Measurements from ENCODE around the gene GRIA4.

Gene GRIA4
- long read RNA-seq, result 0 reads

DNA sequence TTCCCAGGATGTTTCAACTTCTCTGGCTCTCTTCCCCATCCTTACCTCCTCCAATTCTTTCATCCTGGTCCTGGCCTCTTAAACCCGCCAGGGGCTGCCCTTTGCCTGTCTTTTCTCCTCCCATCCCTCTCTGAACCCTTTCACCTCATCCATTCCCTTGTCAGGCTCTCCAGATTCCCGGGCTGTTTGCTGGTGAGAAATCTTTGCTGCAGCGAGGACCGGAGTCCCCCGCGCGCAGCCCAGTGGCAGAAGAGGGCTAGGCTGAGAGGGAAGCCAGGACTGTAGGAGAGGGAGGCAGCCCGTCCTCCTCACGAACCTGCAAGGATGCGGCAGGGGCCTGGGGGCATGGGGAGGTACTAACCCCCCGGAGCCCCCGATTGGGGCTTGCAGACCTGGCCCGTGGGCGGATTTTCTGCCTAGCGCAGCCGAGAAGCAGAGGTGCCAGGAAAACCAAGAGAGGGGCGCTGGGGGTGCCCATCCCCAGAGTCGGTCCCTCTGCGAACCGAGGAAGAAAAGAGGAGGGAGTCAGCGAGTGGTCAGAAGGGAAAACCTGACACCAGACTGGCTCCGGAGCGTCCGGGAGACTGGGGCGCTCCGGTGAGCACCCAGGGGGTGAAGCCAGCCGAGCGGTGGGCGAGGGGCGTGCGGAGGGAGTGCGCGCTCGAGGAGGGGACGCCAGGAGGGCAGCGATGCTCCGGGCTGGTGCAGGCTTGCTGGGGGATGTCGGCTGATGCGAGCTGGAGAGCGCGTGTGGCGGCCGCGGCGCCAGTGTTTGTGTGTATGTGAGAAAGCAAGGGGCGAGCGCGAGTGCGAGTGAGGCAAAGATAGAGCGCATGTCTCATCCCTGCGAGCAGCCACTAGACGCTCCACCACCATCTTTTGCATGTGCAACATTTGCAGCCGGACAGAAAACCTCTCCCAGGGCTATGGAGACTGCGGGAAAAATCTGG is at the start of gene GRIA4:
GRIA4 (plus strand) TSS at position 242 of the 950 bp plus-strand sequence. CDS start 925 bp downstream, outside the sequence.
- no peak for DNase-seq (ENCODE audit: low read depth in 1 of 2, low spot score in 1 of 2)
- Histone ChIP-seq H3K27me3 (ENCODE audit: insufficient read depth, poor library complexity, severe bottlenecking) (no peaks in the 10 kb centered on the region), H3K4me3 (replicated peaks; ENCODE audit: insufficient read depth, low read length) (no peak within 1 kb of the TSS), H3K27ac (replicated peaks) (no peak within 1 kb of the TSS)
- TF ChIP-seq, protein P1, sequence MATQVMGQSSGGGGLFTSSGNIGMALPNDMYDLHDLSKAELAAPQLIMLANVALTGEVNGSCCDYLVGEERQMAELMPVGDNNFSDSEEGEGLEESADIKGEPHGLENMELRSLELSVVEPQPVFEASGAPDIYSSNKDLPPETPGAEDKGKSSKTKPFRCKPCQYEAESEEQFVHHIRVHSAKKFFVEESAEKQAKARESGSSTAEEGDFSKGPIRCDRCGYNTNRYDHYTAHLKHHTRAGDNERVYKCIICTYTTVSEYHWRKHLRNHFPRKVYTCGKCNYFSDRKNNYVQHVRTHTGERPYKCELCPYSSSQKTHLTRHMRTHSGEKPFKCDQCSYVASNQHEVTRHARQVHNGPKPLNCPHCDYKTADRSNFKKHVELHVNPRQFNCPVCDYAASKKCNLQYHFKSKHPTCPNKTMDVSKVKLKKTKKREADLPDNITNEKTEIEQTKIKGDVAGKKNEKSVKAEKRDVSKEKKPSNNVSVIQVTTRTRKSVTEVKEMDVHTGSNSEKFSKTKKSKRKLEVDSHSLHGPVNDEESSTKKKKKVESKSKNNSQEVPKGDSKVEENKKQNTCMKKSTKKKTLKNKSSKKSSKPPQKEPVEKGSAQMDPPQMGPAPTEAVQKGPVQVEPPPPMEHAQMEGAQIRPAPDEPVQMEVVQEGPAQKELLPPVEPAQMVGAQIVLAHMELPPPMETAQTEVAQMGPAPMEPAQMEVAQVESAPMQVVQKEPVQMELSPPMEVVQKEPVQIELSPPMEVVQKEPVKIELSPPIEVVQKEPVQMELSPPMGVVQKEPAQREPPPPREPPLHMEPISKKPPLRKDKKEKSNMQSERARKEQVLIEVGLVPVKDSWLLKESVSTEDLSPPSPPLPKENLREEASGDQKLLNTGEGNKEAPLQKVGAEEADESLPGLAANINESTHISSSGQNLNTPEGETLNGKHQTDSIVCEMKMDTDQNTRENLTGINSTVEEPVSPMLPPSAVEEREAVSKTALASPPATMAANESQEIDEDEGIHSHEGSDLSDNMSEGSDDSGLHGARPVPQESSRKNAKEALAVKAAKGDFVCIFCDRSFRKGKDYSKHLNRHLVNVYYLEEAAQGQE (IDR thresholded peaks at IDR 0.05; ENCODE audit: insufficient replicate concordance, low read depth), result no peak
- TF ChIP-seq GABPA (IDR thresholded peaks at IDR 0.05; ENCODE audit: low read depth), result no peak
- no peak for TF ChIP-seq POLR2AphosphoS5 (IDR thresholded peaks at IDR 0.05; ENCODE audit: low read depth)
- TF ChIP-seq, protein P2, sequence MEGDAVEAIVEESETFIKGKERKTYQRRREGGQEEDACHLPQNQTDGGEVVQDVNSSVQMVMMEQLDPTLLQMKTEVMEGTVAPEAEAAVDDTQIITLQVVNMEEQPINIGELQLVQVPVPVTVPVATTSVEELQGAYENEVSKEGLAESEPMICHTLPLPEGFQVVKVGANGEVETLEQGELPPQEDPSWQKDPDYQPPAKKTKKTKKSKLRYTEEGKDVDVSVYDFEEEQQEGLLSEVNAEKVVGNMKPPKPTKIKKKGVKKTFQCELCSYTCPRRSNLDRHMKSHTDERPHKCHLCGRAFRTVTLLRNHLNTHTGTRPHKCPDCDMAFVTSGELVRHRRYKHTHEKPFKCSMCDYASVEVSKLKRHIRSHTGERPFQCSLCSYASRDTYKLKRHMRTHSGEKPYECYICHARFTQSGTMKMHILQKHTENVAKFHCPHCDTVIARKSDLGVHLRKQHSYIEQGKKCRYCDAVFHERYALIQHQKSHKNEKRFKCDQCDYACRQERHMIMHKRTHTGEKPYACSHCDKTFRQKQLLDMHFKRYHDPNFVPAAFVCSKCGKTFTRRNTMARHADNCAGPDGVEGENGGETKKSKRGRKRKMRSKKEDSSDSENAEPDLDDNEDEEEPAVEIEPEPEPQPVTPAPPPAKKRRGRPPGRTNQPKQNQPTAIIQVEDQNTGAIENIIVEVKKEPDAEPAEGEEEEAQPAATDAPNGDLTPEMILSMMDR (IDR thresholded peaks at IDR 0.05; ENCODE audit: insufficient read depth, low read length), result no peak
- no peak for TF ChIP-seq SPI1 (IDR thresholded peaks at IDR 0.05; ENCODE audit: borderline replicate concordance, low read depth)

DNA sequence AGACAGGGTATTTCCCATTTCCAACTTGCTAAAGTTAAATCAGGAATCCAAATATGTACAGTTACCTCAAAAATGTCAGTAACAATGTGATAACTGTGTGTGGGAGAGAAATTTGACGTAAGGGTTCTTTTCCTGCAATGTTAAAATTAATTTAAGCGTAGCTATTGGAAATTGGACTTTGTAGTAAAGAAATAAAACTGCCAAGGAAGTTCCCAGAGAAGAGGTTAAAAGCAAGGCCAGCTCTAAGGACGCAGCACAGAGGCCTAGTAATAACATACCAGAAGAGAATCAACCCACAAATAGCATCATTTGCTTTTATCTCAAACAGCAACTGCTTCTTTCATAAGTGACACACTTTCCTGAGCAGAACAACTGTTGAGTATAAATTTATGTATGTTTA is 36.8 kb upstream of the GRIA4 start:
- Histone ChIP-seq H3K27me3 (ENCODE audit: insufficient read depth, poor library complexity, severe bottlenecking) (no peaks in the 10 kb centered on the region), H3K4me3 (replicated peaks; ENCODE audit: insufficient read depth, low read length) (no peak overlapping the region), H3K27ac (replicated peaks) (no peak overlapping the region)
- DNase-seq (ENCODE audit: low read depth in 1 of 2, low spot score in 1 of 2), result no peak
- TF ChIP-seq POLR2AphosphoS5 (IDR thresholded peaks at IDR 0.05; ENCODE audit: low read depth) (no peak), GABPA (IDR thresholded peaks at IDR 0.05; ENCODE audit: low read depth) (no peak), SPI1 (IDR thresholded peaks at IDR 0.05; ENCODE audit: borderline replicate concordance, low read depth) (no peak)
- TF ChIP-seq, protein P2 (IDR thresholded peaks at IDR 0.05; ENCODE audit: insufficient read depth, low read length), result no peak
- TF ChIP-seq, protein P1 (IDR thresholded peaks at IDR 0.05; ENCODE audit: insufficient replicate concordance, low read depth), result no peak

DNA sequence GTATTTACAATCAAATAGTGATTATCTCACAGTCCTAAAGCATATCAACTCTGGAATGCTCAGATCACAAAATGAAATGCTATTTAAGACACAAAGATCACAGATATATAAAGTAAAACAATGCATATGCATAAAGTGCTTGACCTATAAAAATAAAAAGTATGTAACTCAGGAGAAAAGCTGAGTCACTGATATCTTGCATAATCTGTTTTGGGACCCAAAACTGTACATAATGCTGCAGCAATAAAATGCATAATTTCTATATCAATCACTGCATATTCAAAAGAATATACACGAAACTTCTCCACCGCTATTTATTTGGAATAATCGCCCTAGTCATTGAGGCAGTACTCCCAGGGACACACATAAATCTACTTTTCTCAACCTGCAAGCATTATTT is 34.9 kb upstream of the GRIA4 start:
- H3K27me3 ChIP-seq (ENCODE audit: insufficient read depth, poor library complexity, severe bottlenecking), result no peaks in the 10 kb centered on the region
- no peak for DNase-seq (ENCODE audit: low read depth in 1 of 2, low spot score in 1 of 2)
- TF ChIP-seq, protein P1 (IDR thresholded peaks at IDR 0.05; ENCODE audit: insufficient replicate concordance, low read depth), result no peak
- TF ChIP-seq, protein P2 (IDR thresholded peaks at IDR 0.05; ENCODE audit: insufficient read depth, low read length), result no peak
- TF ChIP-seq GABPA (IDR thresholded peaks at IDR 0.05; ENCODE audit: low read depth) (no peak), POLR2AphosphoS5 (IDR thresholded peaks at IDR 0.05; ENCODE audit: low read depth) (no peak), SPI1 (IDR thresholded peaks at IDR 0.05; ENCODE audit: borderline replicate concordance, low read depth) (no peak)
- no peak overlapping the region for H3K4me3 ChIP-seq (replicated peaks; ENCODE audit: insufficient read depth, low read length)
- no peak overlapping the region for H3K27ac ChIP-seq (replicated peaks)

Data from HL-60 (cell line).